Measurements from ENCODE around the gene UPK1B. TPM values are rescaled to one million over a fixed set of nuclear protein-coding genes. Genes with fewer than 3 reads are reported as not detected.

Gene UPK1B
- total and polyA plus RNA-seq, 9 of the 15 experiments (the other 6 are each of a cell fraction or from before 2014, with no cell fraction given), result 0.22 to 1.2 (median 0.51) TPM

DNA sequence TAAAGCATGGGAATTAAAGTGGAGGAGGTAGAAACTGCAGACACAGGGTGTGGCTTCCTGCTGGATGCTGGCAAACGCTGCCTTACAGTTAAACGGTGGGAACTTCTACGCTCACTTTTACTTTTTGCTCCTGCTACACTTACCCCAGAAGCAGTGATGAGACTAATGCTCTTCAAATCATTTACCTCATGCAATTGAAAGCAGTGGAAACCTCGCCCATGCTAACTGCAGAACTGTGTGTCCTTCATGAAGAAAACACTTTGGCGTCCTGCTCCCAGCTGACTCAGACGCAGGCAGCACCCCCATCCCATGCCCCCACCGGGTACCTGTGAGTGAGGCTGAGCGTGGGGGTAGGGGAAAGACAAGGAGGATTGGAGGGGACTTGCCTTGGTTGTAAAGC is 31.8 kb downstream of the UPK1B start:
- peaks cover 5 to 6% of the 10 kb centered on the region in 2 experiments; a peak in 4 of 5 replicates for H3K4me1 ChIP-seq (replicated peaks in 1 of 2; ENCODE audit: control insufficient read depth in 2 of 2, insufficient read depth in 2 of 2, low read length in 2 of 2)
- peak overlapping the region; percentile 51; the same call in 1 of the 2 replicates for H2AFZ ChIP-seq (ENCODE audit: low read depth, low read length)
- DNase-seq (ENCODE audit: extremely low read depth in 1 of 4, low spot score in 3 of 4) (no peak), FAIRE-seq (no peak), ATAC-seq (no peak)
- H3K9ac ChIP-seq (ENCODE audit: insufficient read depth in 1 of 2, low read depth in 2 of 2, low read length in 2 of 2), result no peak overlapping the region
- H3K4me3 ChIP-seq, result no peak overlapping the region
- BruUV-seq (replicated peaks), result no TSS peak
- WGBS (ENCODE audit: insufficient coverage, low coverage, missing lambda C conversion rate), result 37% methylated on average over 7 of the region's 8 CpGs
- H3K4me2 ChIP-seq (ENCODE audit: insufficient read depth, low read length), result no peak overlapping the region
- TF ChIP-seq EGR1 (conservative IDR thresholded peaks at IDR 0.05) (no peak), ZSCAN29 (IDR thresholded peaks at IDR 0.05) (no peak), NFYB (IDR thresholded peaks at IDR 0.05; ENCODE audit: extremely low read depth, insufficient read length) (no peak), ZKSCAN1 (IDR thresholded peaks at IDR 0.05; ENCODE audit: low read depth, low read length) (no peak), HDGF (IDR thresholded peaks at IDR 0.05) (no peak), SRF (CRISPR knock-in tag; IDR thresholded peaks at IDR 0.05) (no peak), SPI1 (IDR thresholded peaks at IDR 0.05; ENCODE audit: borderline replicate concordance, low read depth, low read length) (no peak), TEAD4 (IDR thresholded peaks at IDR 0.05; ENCODE audit: low read length) (no peak), TEAD4 (CRISPR knock-in tag; IDR thresholded peaks at IDR 0.05; ENCODE audit: borderline replicate concordance) (no peak), CBFB (CRISPR knock-in tag; IDR thresholded peaks at IDR 0.05) (no peak), KDM2B (CRISPR knock-in tag; IDR thresholded peaks at IDR 0.05) (no peak), SMARCA5 (IDR thresholded peaks at IDR 0.05) (no peak), NCOR1 (IDR thresholded peaks at IDR 0.05) (no peak), ZNF79 (CRISPR knock-in tag; IDR thresholded peaks at IDR 0.05; ENCODE audit: low read depth) (no peak), TRIM24 (IDR thresholded peaks at IDR 0.05) (no peak), ZNF551 (CRISPR knock-in tag; IDR thresholded peaks at IDR 0.05) (no peak), TAF9B (IDR thresholded peaks at IDR 0.05; ENCODE audit: partially characterized antibody) (no peak)
- TF ChIP-seq, protein P1, sequence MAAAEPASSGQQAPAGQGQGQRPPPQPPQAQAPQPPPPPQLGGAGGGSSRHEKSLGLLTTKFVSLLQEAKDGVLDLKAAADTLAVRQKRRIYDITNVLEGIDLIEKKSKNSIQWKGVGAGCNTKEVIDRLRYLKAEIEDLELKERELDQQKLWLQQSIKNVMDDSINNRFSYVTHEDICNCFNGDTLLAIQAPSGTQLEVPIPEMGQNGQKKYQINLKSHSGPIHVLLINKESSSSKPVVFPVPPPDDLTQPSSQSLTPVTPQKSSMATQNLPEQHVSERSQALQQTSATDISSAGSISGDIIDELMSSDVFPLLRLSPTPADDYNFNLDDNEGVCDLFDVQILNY (CRISPR knock-in tag; IDR thresholded peaks at IDR 0.05), result no peak
- TF ChIP-seq, protein P2, sequence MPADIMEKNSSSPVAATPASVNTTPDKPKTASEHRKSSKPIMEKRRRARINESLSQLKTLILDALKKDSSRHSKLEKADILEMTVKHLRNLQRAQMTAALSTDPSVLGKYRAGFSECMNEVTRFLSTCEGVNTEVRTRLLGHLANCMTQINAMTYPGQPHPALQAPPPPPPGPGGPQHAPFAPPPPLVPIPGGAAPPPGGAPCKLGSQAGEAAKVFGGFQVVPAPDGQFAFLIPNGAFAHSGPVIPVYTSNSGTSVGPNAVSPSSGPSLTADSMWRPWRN (IDR thresholded peaks at IDR 0.05; ENCODE audit: low read depth), result no peak
- H4K20me1 ChIP-seq (replicated peaks; ENCODE audit: control insufficient read depth, insufficient read depth, low read length), result no peaks in the 10 kb centered on the region
- ChIA-PET POLR2A (no interaction called here), CTCF (ENCODE audit: low intra/inter-chr PET ratio) (no interaction called here)
- no peaks in the 10 kb centered on the region for H3K27me3 ChIP-seq (ENCODE audit: control insufficient read depth in 2 of 2, insufficient read depth in 2 of 2, low read length in 2 of 2)
- peaks cover 6% of the 10 kb centered on the region; the same call in 1 of the 3 replicates for H3K36me3 ChIP-seq (ENCODE audit: control insufficient read depth, insufficient read depth, low read length)
- intact Hi-C loops (cut with micrococcal nuclease), result no loop called here
- H3K79me2 ChIP-seq (ENCODE audit: control insufficient read depth, insufficient read depth, low read length), result no peaks in the 10 kb centered on the region
- H3K9me3 ChIP-seq (replicated peaks; ENCODE audit: control insufficient read depth, insufficient read depth, low read depth, low read length), result no peaks in the 10 kb centered on the region
- in situ Hi-C loops (cut with MboI), result no loop called here
- no peak overlapping the region for H3K27ac ChIP-seq (ENCODE audit: extremely low read depth, low read depth, low read length)
- H3K9me1 ChIP-seq (ENCODE audit: control insufficient read depth, insufficient read depth, low read length), result no peaks in the 10 kb centered on the region
